HEK293 (cell line): ENCODE data around the gene S100P.

Experiments
- CTCF ChIA-PET: fragments of 350-600 bp; formaldehyde crosslinking; extraction: SDS; loops from one replicate; lab custom pipeline; 2021; ENCODE audit warnings: antibody characterized with exemption; lab: Yijun Ruan, JAX
- POLR2A ChIA-PET: fragments of 300-600 bp; formaldehyde crosslinking; extraction: SDS; loops from one replicate; lab custom pipeline; 2020; ENCODE audit warnings: antibody characterized with exemption, inconsistent platforms; lab: Yijun Ruan, JAX
- H3K27ac ChIP-seq: fragments of 200-500 bp; sonication (Bioruptor generic); 2 replicates; pipeline ENCODE4 v1.5.1; 2014; ENCODE audit warnings: low read depth, low read length, control low read depth, inconsistent platforms; ENCODE audit errors: extremely low read depth
- H3K36me3 ChIP-seq, 2 experiments: fragments of 200-500 bp in 1 of 2; sonication (Bioruptor generic) in 1 of 2; 1 replicate in 1 of 2; 2 replicates in 1 of 2; pipeline ENCODE4 v1.5.1; 2014 to 2017; ENCODE audit warnings: inconsistent platforms in 2 of 2, low read length in 2 of 2; ENCODE audit not compliant: control insufficient read depth in 2 of 2, insufficient read depth in 1 of 2
- H3K4me1 ChIP-seq: fragments of 200-500 bp; sonication (Bioruptor generic); 2 replicates; pipeline ENCODE4 v1.5.1; 2014; ENCODE audit warnings: mild to moderate bottlenecking, low read length, inconsistent platforms; ENCODE audit not compliant: control insufficient read depth, insufficient read depth
- H3K4me3 ChIP-seq: 2 replicates; pipeline ENCODE4 v1.5.1; 2011; ENCODE audit warnings: low read depth, mild to moderate bottlenecking, control low read depth, low read length, moderate library complexity
- H3K9me3 ChIP-seq: fragments of 200-500 bp; sonication (Bioruptor generic); 2 replicates; pipeline ENCODE4 v1.5.1; 2014; ENCODE audit warnings: low read depth, low read length, inconsistent platforms; ENCODE audit not compliant: control insufficient read depth, insufficient read depth
- ELK4 ChIP-seq: IDR thresholded peaks from 2 replicates; pipeline ENCODE4 v1.6.1; 2011; ENCODE audit warnings: mild to moderate bottlenecking, low read depth, low read length, borderline replicate concordance
- GLI2 ChIP-seq: fragments of 450-650 bp; formaldehyde crosslinking; IDR thresholded peaks from 2 replicates; pipeline ENCODE4; 2017; ENCODE audit warnings: missing biosample characterization, missing genetic modification characterization, low read depth, borderline replicate concordance
- GLIS1 ChIP-seq: fragments of 450-650 bp; formaldehyde crosslinking; IDR thresholded peaks from 2 replicates; pipeline ENCODE4 v1.5.1; 2016; ENCODE audit warnings: missing biosample characterization, missing genetic modification characterization
- KLF1 ChIP-seq: fragments of 450-650 bp; formaldehyde crosslinking; IDR thresholded peaks from 2 replicates; pipeline ENCODE4 v1.5.1; 2016; ENCODE audit warnings: missing biosample characterization, missing genetic modification characterization
- PBX3 ChIP-seq: sonication (generic); formaldehyde crosslinking; IDR thresholded peaks from 2 replicates; pipeline ENCODE4 v1.8.1; 2022; ENCODE audit warnings: mild to moderate bottlenecking, moderate library complexity, missing genetic modification reagents
- SP2 ChIP-seq: fragments of 450-650 bp; formaldehyde crosslinking; IDR thresholded peaks from 2 replicates; pipeline ENCODE4 v1.5.1; 2016; ENCODE audit warnings: missing biosample characterization, missing genetic modification characterization
- SP7 ChIP-seq: fragments of 450-650 bp; formaldehyde crosslinking; IDR thresholded peaks from 2 replicates; pipeline ENCODE4 v1.5.1; 2016; ENCODE audit warnings: missing biosample characterization, missing genetic modification characterization
- ZBTB1 ChIP-seq: fragments of 450-650 bp; formaldehyde crosslinking; IDR thresholded peaks from 2 replicates; pipeline ENCODE4 v1.5.1; 2016; ENCODE audit warnings: missing biosample characterization, missing genetic modification characterization
- ZBTB10 ChIP-seq: fragments of 450-650 bp; formaldehyde crosslinking; IDR thresholded peaks from 2 replicates; pipeline ENCODE4 v1.5.1; 2016; ENCODE audit warnings: missing biosample characterization, missing genetic modification characterization
- ZBTB44 ChIP-seq: fragments of 450-650 bp; IDR thresholded peaks from 2 replicates; pipeline ENCODE4 v1.5.1; 2018; ENCODE audit warnings: missing biosample characterization, mild to moderate bottlenecking, missing genetic modification characterization
- ZBTB49 ChIP-seq: fragments of 450-650 bp; formaldehyde crosslinking; IDR thresholded peaks from 2 replicates; pipeline ENCODE4 v1.5.1; 2016; ENCODE audit warnings: missing biosample characterization, missing genetic modification characterization, low read depth
- ZNF211 ChIP-seq: fragments of 450-650 bp; formaldehyde crosslinking; IDR thresholded peaks from 2 replicates; pipeline ENCODE4 v1.5.1; 2016; ENCODE audit warnings: low read depth, missing biosample characterization, missing genetic modification characterization
- ZNF223 ChIP-seq: fragments of 450-650 bp; formaldehyde crosslinking; IDR thresholded peaks from 2 replicates; pipeline ENCODE4 v1.5.1; 2016; ENCODE audit warnings: missing biosample characterization, missing genetic modification characterization
- ZNF26 ChIP-seq: fragments of 450-650 bp; formaldehyde crosslinking; IDR thresholded peaks from 2 replicates; pipeline ENCODE4 v1.5.1; 2016; ENCODE audit warnings: missing biosample characterization, missing genetic modification characterization
- ZNF335 ChIP-seq: fragments of 450-650 bp; formaldehyde crosslinking; conservative IDR thresholded peaks from 2 replicates; pipeline ENCODE4 v1.5.1; 2016; ENCODE audit warnings: missing biosample characterization, missing genetic modification characterization
- ZNF341 ChIP-seq: fragments of 450-650 bp; formaldehyde crosslinking; IDR thresholded peaks from 2 replicates; pipeline ENCODE4; 2016; ENCODE audit warnings: low read depth, missing biosample characterization, missing genetic modification characterization
- ZNF518A ChIP-seq: fragments of 450-650 bp; formaldehyde crosslinking; conservative IDR thresholded peaks from 2 replicates; pipeline ENCODE4 v1.5.1; 2016; ENCODE audit warnings: low read depth, missing biosample characterization, missing genetic modification characterization
- ZNF596 ChIP-seq: fragments of 450-650 bp; IDR thresholded peaks from 2 replicates; pipeline ENCODE4 v1.5.0; 2018; ENCODE audit warnings: missing biosample characterization, mild to moderate bottlenecking, missing genetic modification characterization, moderate library complexity
- ZNF670 ChIP-seq: fragments of 450-650 bp; formaldehyde crosslinking; IDR thresholded peaks from 2 replicates; pipeline ENCODE4 v1.5.1; 2016; ENCODE audit warnings: missing biosample characterization, missing genetic modification characterization, low read depth

The S100P gene

GRCh38 chr4:6716018-6716911 is 22.6 kb downstream of the S100P start, which contains the start of gene BLOC1S4:
Gene BLOC1S4 (plus strand): TSS chr4:6716174. CDS start chr4:6716210, 36 bp downstream.
- H3K4me1 ChIP-seq: no peaks in the 10 kb centered on the region
- CTCF ChIA-PET: interaction anchor here (0.5 to 8.5 kb wide), 8 partner anchors 158 to 1017 kb away, joined by 3 to 111 read pairs (median 4); no protein-coding TSS in a partner anchor
- H3K9me3 ChIP-seq: no peaks in the 10 kb centered on the region
- H3K4me3 ChIP-seq: peak within 1 kb of the TSS; percentile 70
- POLR2A ChIA-PET: interaction anchor here (1.0 to 1.2 kb wide), 2 partner anchors 52 to 352 kb away, joined by 4 to 6 read pairs; partner anchors contain the start of gene GRPEL1
- H3K36me3 ChIP-seq: no peaks in the 10 kb centered on the region; a peak in 1 of 3 replicates
- H3K27ac ChIP-seq: peak within 1 kb of the TSS; percentile 83
- TF ChIP-seq ZNF518A (peak; percentile 17; the same call in 1 of the 2 replicates), ZNF211 (tag by site-specific recombination) (no peak), ZNF26 (tag by site-specific recombination) (no peak), ZNF670 (tag by site-specific recombination) (no peak), SP7 (tag by site-specific recombination) (peak; percentile 38; the same call in 1 of the 2 replicates), ZBTB49 (tag by site-specific recombination) (no peak), ZBTB10 (tag by site-specific recombination) (no peak), ZBTB1 (tag by site-specific recombination) (peak; percentile 94), ZBTB44 (tag by site-specific recombination) (no peak), ZNF223 (tag by site-specific recombination) (no peak), KLF1 (tag by site-specific recombination) (peak; percentile 15; the same call in 1 of the 2 replicates), ZNF341 (tag by site-specific recombination) (no peak), ZNF596 (no peak), PBX3 (no peak; the same call in 1 of the 2 replicates), GLI2 (tag by site-specific recombination) (no peak), ELK4 (peak; percentile 80), SP2 (tag by site-specific recombination) (peak; percentile 38), GLIS1 (tag by site-specific recombination) (peak; percentile 17; the same call in 1 of the 2 replicates), ZNF335 (tag by site-specific recombination) (peak; percentile 80)
